Skeletal muscle satellite cell (primary cell): Measurements from ENCODE around the gene CAPN10.

ENCODE experiments used
- H3K27me3 ChIP-seq: 2 replicates; pipeline ENCODE4 v1.7.0; 2013; ENCODE audit warnings: low read length; ENCODE audit not compliant: control insufficient read depth, insufficient read depth
- H3K36me3 ChIP-seq: 2 replicates; pipeline ENCODE4 v1.7.0; 2013; ENCODE audit warnings: mild to moderate bottlenecking, control low read depth, low read length; ENCODE audit not compliant: insufficient read depth
- H3K4me1 ChIP-seq: 2 replicates; pipeline ENCODE4 v1.7.0; 2013; ENCODE audit warnings: low read length; ENCODE audit not compliant: control insufficient read depth, insufficient read depth
- H3K4me2 ChIP-seq: 2 replicates; pipeline ENCODE4 v1.7.0; 2013; ENCODE audit warnings: mild to moderate bottlenecking, low read length
- H3K4me3 ChIP-seq: 2 replicates; pipeline ENCODE4 v1.7.0; 2013; ENCODE audit warnings: low read length
- H3K9ac ChIP-seq: 2 replicates; pipeline ENCODE4 v1.7.0; 2013; ENCODE audit warnings: mild to moderate bottlenecking, low read depth, low read length, moderate library complexity
- H3K9me3 ChIP-seq: replicated peaks from 2 replicates; pipeline ENCODE4 v1.7.0; 2013; ENCODE audit warnings: mild to moderate bottlenecking, control low read depth, low read length

The CAPN10 gene

GRCh38 chr2:240578488-240578887 is 8.0 kb upstream of the CAPN10 start:
- H3K36me3 ChIP-seq: peaks cover 37% of the 10 kb centered on the region
- H3K9ac ChIP-seq: no peak overlapping the region

GRCh38 chr2:240579071-240579762 is 7.3 kb upstream of the CAPN10 start:
- H3K36me3 ChIP-seq: peaks cover 37% of the 10 kb centered on the region
- no peak overlapping the region for H3K9ac ChIP-seq
- no peaks in the 10 kb centered on the region for H3K9me3 ChIP-seq
- peaks cover 21% of the 10 kb centered on the region for H3K4me1 ChIP-seq
- H3K27me3 ChIP-seq: no peaks in the 10 kb centered on the region
- H3K4me2 ChIP-seq: peak overlapping the region; percentile 62
- no peak overlapping the region for H3K4me3 ChIP-seq

More at GRCh38 chr2:240578488-240578887, 8.0 kb upstream of the CAPN10 start:
- Histone ChIP-seq H3K4me1 (peaks cover 21% of the 10 kb centered on the region), H3K27me3 (no peaks in the 10 kb centered on the region), H3K9me3 (no peaks in the 10 kb centered on the region), H3K4me3 (no peak overlapping the region), H3K4me2 (no peak overlapping the region)

GRCh38 chr2:240579771-240580614 is 6.5 kb upstream of the CAPN10 start:
- Histone ChIP-seq H3K9me3 (no peaks in the 10 kb centered on the region), H3K4me2 (peak overlapping the region; percentile 62), H3K4me1 (peaks cover 27% of the 10 kb centered on the region), H3K27me3 (no peaks in the 10 kb centered on the region), H3K36me3 (peaks cover 31% of the 10 kb centered on the region), H3K4me3 (peak overlapping the region; percentile 12), H3K9ac (no peak overlapping the region)

GRCh38 chr2:240581811-240582210 is 4.7 kb upstream of the CAPN10 start:
- no peak overlapping the region for H3K4me3 ChIP-seq
- peaks cover 20% of the 10 kb centered on the region for H3K36me3 ChIP-seq
- peaks cover 33% of the 10 kb centered on the region for H3K4me1 ChIP-seq
- H3K27me3 ChIP-seq: no peaks in the 10 kb centered on the region
- H3K9ac ChIP-seq: no peak overlapping the region
- H3K4me2 ChIP-seq: no peak overlapping the region
- no peaks in the 10 kb centered on the region for H3K9me3 ChIP-seq

- H3K4me1 ChIP-seq: peaks cover 40% of the 10 kb centered on the region
- no peak overlapping the region for H3K4me3 ChIP-seq
- H3K27me3 ChIP-seq: no peaks in the 10 kb centered on the region
- H3K36me3 ChIP-seq: peaks cover 10% of the 10 kb centered on the region
- H3K9me3 ChIP-seq: no peaks in the 10 kb centered on the region
- no peak overlapping the region for H3K4me2 ChIP-seq
- no peak overlapping the region for H3K9ac ChIP-seq
Observed at GRCh38 chr2:240582781-240583180, 3.8 kb upstream of the CAPN10 start.

GRCh38 chr2:240583774-240584173 is 2.8 kb upstream of the CAPN10 start:
- no peak overlapping the region for H3K9ac ChIP-seq
- peaks cover 47% of the 10 kb centered on the region for H3K4me1 ChIP-seq
- H3K9me3 ChIP-seq: no peaks in the 10 kb centered on the region
- H3K27me3 ChIP-seq: no peaks in the 10 kb centered on the region
- H3K4me3 ChIP-seq: no peak overlapping the region
- no peak overlapping the region for H3K4me2 ChIP-seq
- peaks cover 3% of the 10 kb centered on the region for H3K36me3 ChIP-seq

GRCh38 chr2:240584486-240585031 is 2.0 kb upstream of the CAPN10 start:
- peaks cover 3% of the 10 kb centered on the region for H3K36me3 ChIP-seq
- no peaks in the 10 kb centered on the region for H3K27me3 ChIP-seq
- peaks cover 39% of the 10 kb centered on the region for H3K4me1 ChIP-seq
- H3K9me3 ChIP-seq: no peaks in the 10 kb centered on the region
- peak overlapping the region; percentile 93 for H3K4me2 ChIP-seq
- peak overlapping the region; percentile 99 for H3K9ac ChIP-seq
- peak overlapping the region; percentile 85 for H3K4me3 ChIP-seq

GRCh38 chr2:240585101-240585500 is 1.4 kb upstream of the CAPN10 start:
- H3K4me1 ChIP-seq: peaks cover 34% of the 10 kb centered on the region
- H3K36me3 ChIP-seq: peaks cover 9% of the 10 kb centered on the region
- H3K9me3 ChIP-seq: no peaks in the 10 kb centered on the region
- peak overlapping the region; percentile 85 for H3K4me3 ChIP-seq
- peak overlapping the region; percentile 93 for H3K4me2 ChIP-seq
- peak overlapping the region; percentile 99 for H3K9ac ChIP-seq
- no peaks in the 10 kb centered on the region for H3K27me3 ChIP-seq

GRCh38 chr2:240585681-240586197 is 795 bp upstream of the CAPN10 start:
- H3K4me1 ChIP-seq: peaks cover 29% of the 10 kb centered on the region

GRCh38 chr2:240586919-240587800 is 626 bp downstream of the CAPN10 start:
- H3K4me2 ChIP-seq: peak overlapping the region; percentile 93
- H3K4me3 ChIP-seq: peak overlapping the region; percentile 85
- H3K36me3 ChIP-seq: peaks cover 20% of the 10 kb centered on the region
- H3K27me3 ChIP-seq: no peaks in the 10 kb centered on the region
- H3K9me3 ChIP-seq: no peaks in the 10 kb centered on the region
- peak overlapping the region; percentile 99 for H3K9ac ChIP-seq
- H3K4me1 ChIP-seq: peaks cover 29% of the 10 kb centered on the region

More at GRCh38 chr2:240585681-240586197, 795 bp upstream of the CAPN10 start:
- peaks cover 15% of the 10 kb centered on the region for H3K36me3 ChIP-seq
- H3K27me3 ChIP-seq: no peaks in the 10 kb centered on the region
- no peaks in the 10 kb centered on the region for H3K9me3 ChIP-seq
- H3K4me3 ChIP-seq: peak overlapping the region; percentile 85
- H3K4me2 ChIP-seq: peak overlapping the region; percentile 93
- H3K9ac ChIP-seq: peak overlapping the region; percentile 99
